ENCODE results near the gene MICU1.

Gene MICU1

DNA sequence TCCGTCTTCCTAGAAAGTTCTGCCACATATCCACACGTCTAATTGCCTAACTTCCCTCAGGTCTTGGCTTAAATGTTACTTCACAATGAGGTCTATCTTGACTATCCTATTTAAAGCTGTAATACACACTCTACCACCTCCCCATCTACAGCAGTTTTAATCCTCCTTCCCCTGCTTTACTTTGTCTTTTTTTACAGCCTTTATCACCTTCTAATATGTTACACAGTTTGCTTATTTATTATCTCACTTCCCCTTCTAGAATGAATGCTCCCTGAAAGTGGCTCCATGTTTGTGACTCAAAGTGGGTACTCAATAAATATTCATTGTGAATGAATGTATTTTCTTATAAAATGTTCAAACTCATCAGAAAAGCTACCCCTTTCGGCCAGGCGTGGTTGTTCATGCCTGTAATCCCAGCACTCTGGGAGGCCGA lies 13.6 kb upstream of the MICU1 start:
- Histone ChIP-seq H3K4me3 (ENCODE audit: low read depth, low read length) (no peak overlapping the region), H3K36me3 (replicated peaks) (no peaks in the 10 kb centered on the region), H3K27me3 (replicated peaks) (no peaks in the 10 kb centered on the region), H3K27ac (no peak overlapping the region)
- TF ChIP-seq, protein P1, sequence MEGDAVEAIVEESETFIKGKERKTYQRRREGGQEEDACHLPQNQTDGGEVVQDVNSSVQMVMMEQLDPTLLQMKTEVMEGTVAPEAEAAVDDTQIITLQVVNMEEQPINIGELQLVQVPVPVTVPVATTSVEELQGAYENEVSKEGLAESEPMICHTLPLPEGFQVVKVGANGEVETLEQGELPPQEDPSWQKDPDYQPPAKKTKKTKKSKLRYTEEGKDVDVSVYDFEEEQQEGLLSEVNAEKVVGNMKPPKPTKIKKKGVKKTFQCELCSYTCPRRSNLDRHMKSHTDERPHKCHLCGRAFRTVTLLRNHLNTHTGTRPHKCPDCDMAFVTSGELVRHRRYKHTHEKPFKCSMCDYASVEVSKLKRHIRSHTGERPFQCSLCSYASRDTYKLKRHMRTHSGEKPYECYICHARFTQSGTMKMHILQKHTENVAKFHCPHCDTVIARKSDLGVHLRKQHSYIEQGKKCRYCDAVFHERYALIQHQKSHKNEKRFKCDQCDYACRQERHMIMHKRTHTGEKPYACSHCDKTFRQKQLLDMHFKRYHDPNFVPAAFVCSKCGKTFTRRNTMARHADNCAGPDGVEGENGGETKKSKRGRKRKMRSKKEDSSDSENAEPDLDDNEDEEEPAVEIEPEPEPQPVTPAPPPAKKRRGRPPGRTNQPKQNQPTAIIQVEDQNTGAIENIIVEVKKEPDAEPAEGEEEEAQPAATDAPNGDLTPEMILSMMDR (IDR thresholded peaks at IDR 0.05; ENCODE audit: low read depth, low read length, missing control alignments): no peak
- in situ Hi-C loops (cut with HindIII; ENCODE audit: low pct_ligation_motif_present, low sequenced_read_pairs): no loop called here
- no peak for DNase-seq

DNA sequence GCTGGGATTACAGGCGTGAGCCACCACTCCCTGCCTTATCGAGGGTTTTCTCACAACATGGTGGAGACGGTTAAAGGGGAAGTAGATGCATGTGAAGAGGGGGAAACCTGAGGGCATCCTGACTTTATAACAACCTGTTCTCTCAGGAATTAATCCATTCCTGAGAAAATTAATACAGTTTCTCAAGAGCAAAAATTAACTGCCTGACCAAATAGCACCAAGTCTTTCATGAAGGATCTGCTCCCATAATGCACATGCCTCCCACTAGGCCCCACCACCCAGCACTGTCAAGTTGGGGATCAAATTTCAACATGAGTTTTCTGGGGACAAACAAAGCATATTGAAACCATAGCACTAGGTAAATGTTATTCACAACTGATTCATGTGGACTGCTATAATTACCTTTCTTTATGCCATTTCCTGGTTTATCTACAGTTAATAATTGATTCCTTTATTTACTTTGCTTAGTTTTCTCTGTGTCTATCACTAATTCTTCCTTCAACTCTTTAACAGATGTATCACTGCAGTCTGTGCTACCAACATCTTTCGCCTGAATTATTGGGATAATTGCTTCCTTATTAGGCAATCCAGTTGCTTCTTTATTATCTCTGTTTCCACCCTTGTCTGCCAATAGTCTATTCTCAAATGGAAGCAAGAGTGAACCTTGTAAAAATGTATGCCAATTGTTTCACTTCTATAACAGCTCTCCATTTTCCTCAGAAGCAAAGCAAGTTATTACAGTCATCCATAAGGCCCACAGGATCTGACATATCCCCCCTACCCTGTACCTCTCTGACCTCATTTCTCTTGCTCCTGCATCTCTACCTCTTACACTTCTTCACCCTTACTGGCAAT lies 12.9 kb upstream of the MICU1 start:
- no peaks in the 10 kb centered on the region for H3K27me3 ChIP-seq (replicated peaks)
- TF ChIP-seq, protein P1 (IDR thresholded peaks at IDR 0.05; ENCODE audit: low read depth, low read length, missing control alignments): no peak
- H3K27ac ChIP-seq: no peak overlapping the region
- H3K4me3 ChIP-seq (ENCODE audit: low read depth, low read length): no peak overlapping the region
- no peaks in the 10 kb centered on the region for H3K36me3 ChIP-seq (replicated peaks)
- DNase-seq: no peak
- in situ Hi-C loops (cut with HindIII; ENCODE audit: low pct_ligation_motif_present, low sequenced_read_pairs): no loop called here

DNA sequence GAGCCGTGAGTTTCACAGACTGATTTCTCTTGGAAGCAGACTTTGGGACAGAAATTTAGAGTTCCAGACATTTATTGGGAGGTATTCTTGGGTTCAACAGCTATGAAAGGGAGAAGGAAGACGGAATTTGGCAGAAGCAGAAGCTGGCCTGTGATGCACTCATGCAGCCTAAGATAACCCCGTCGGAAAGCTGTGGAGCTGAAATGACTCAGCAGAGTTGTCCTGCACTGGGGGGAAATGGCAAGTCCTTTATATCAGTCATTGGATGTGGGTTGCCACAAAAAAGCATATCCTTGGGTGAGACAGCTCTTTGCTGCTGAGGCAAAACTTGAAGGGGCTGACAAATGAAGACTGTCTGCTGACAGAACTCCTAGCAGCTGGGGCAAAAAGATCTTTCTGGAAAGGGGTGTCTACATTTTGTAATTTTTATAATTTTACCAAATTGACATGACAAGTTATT lies 11.5 kb upstream of the MICU1 start:
- in situ Hi-C loops (cut with HindIII; ENCODE audit: low pct_ligation_motif_present, low sequenced_read_pairs): no loop called here
- TF ChIP-seq, protein P1 (IDR thresholded peaks at IDR 0.05; ENCODE audit: low read depth, low read length, missing control alignments): no peak
- DNase-seq: peak; percentile 61

DNA sequence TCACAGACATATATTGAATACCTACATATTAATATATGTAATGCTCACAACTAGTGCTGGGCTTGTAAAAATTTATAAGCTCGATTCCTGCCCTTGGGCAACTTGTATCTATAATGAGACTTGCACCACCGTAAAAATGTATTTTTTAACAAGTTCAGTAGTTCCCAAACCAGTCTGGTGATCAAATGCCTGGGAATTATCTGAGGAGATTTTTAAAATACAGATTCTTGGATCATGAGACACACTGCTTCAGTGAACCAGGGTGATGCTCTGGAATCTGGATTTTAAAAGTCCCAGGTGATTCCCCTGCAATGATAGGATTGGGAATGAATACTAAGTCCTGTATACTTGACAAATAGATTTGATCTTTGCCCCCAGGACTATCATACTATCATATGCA lies 4.3 kb upstream of the MICU1 start:
- Histone ChIP-seq H3K27me3 (replicated peaks) (no peaks in the 10 kb centered on the region), H3K36me3 (replicated peaks) (no peaks in the 10 kb centered on the region), H3K4me3 (ENCODE audit: low read depth, low read length) (no peak overlapping the region), H3K27ac (no peak overlapping the region)
- in situ Hi-C loops (cut with HindIII; ENCODE audit: low pct_ligation_motif_present, low sequenced_read_pairs): no loop called here
- DNase-seq: no peak
- TF ChIP-seq, protein P1 (IDR thresholded peaks at IDR 0.05; ENCODE audit: low read depth, low read length, missing control alignments): no peak

More for the DNA sequence above, 11.5 kb upstream of the MICU1 start:
- no peaks in the 10 kb centered on the region for H3K27me3 ChIP-seq (replicated peaks)
- no peak overlapping the region for H3K27ac ChIP-seq
- H3K36me3 ChIP-seq (replicated peaks): no peaks in the 10 kb centered on the region
- no peak overlapping the region for H3K4me3 ChIP-seq (ENCODE audit: low read depth, low read length)

DNA sequence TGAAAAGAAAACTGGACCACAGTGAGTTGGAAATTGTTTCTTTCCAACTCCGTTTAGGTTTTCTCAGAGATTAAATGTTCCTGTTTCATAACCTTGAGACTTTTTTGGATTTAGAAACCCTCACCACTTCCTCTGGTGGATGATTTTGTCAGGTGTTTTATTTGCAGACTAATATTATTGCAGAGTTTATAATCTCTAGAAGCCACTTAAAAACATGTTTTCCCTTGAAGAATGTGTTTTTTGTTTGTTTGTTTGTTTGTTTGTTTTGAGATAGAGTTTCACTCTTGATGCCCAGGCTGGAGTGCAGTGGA lies 520 bp upstream of the MICU1 start:
- Histone ChIP-seq H3K27me3 (replicated peaks) (no peaks in the 10 kb centered on the region), H3K36me3 (replicated peaks) (no peaks in the 10 kb centered on the region), H3K27ac (no peak overlapping the region), H3K4me3 (ENCODE audit: low read depth, low read length) (peak overlapping the region; percentile 81)
- in situ Hi-C loops (cut with HindIII; ENCODE audit: low pct_ligation_motif_present, low sequenced_read_pairs): no loop called here
- no peak for DNase-seq
- TF ChIP-seq, protein P1 (IDR thresholded peaks at IDR 0.05; ENCODE audit: low read depth, low read length, missing control alignments): no peak

DNA sequence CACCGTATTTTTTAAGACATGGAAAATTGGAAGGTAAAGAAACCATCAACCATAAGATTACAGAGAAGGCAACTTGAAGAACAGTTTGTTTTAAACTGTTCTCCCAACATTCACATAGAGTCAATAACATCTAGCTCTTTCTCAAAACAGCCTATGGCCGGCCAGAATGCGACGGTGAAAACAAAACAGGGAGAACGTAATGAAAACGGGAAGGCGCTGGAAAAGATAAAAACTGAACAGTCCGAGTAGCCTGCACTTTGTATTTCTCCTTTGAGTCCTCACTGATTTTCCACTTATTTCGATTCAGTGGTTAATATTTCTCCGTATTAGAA lies 637 bp downstream of the MICU1 start:
- TF ChIP-seq, protein P1 (IDR thresholded peaks at IDR 0.05; ENCODE audit: low read depth, low read length, missing control alignments): no peak
- H3K27me3 ChIP-seq (replicated peaks): no peaks in the 10 kb centered on the region
- peak overlapping the region; percentile 81 for H3K4me3 ChIP-seq (ENCODE audit: low read depth, low read length)
- in situ Hi-C loops (cut with HindIII; ENCODE audit: low pct_ligation_motif_present, low sequenced_read_pairs): no loop called here
- H3K27ac ChIP-seq: peak overlapping the region; percentile 75
- H3K36me3 ChIP-seq (replicated peaks): no peaks in the 10 kb centered on the region
- DNase-seq: peak; percentile 30
